ENCODE measurements around the gene TTN. TPM values are rescaled to one million over a fixed set of nuclear protein-coding genes. Genes with fewer than 3 reads are reported as not detected.

Gene TTN
- total and polyA plus RNA-seq, 2 of the 4 experiments (the other 2 are of a cell fraction): 0.02 to 0.18 TPM

GRCh38 chr2:178630581-178630980 is 176.6 kb downstream of the TTN start:
- H3K18ac ChIP-seq (ENCODE audit: low read depth, low read length): no peak overlapping the region
- no peak overlapping the region for H4K5ac ChIP-seq (ENCODE audit: low read depth, low read length)
- no peak overlapping the region for H4K91ac ChIP-seq (ENCODE audit: insufficient read depth, low read depth, low read length)
- no peak overlapping the region for H2BK5ac ChIP-seq (ENCODE audit: low read depth, low read length, poor library complexity, severe bottlenecking)
- H3K14ac ChIP-seq (replicated peaks; ENCODE audit: low read depth, low read length): no peak overlapping the region
- DNase-seq (no peak), ATAC-seq (ENCODE audit: low read depth) (no peak)
- no peaks in the 10 kb centered on the region for H4K20me1 ChIP-seq (ENCODE audit: insufficient read depth, low read length)
- no peak overlapping the region for H3K4me2 ChIP-seq (ENCODE audit: low read depth, low read length)
- H3K36me3 ChIP-seq (ENCODE audit: control insufficient read depth, insufficient read depth, low read length): no peaks in the 10 kb centered on the region
- intact Hi-C loops (cut with micrococcal nuclease): no loop called here
- H2AFZ ChIP-seq (replicated peaks; ENCODE audit: low read length, poor library complexity): no peak overlapping the region
- H2BK20ac ChIP-seq (ENCODE audit: low read depth, low read length): no peak overlapping the region
- no peak overlapping the region for H2AK9ac ChIP-seq (replicated peaks; ENCODE audit: low read depth, low read length, poor library complexity)
- H2BK15ac ChIP-seq (ENCODE audit: low read depth, low read length): no peak overlapping the region
- TF ChIP-seq CHD1 (IDR thresholded peaks at IDR 0.05; ENCODE audit: low read depth, low read length): no peak
- no peak for TF ChIP-seq MAFK (IDR thresholded peaks at IDR 0.05; ENCODE audit: low read depth, low read length)
- TF ChIP-seq SMC3 (IDR thresholded peaks at IDR 0.05; ENCODE audit: low read depth, low read length): no peak
- TF ChIP-seq ELK1 (IDR thresholded peaks at IDR 0.05; ENCODE audit: borderline replicate concordance, low read depth, low read length): no peak
- no peak for TF ChIP-seq USF2 (IDR thresholded peaks at IDR 0.05; ENCODE audit: low read depth, low read length)
- TF ChIP-seq BHLHE40 (IDR thresholded peaks at IDR 0.05; ENCODE audit: low read depth, low read length): no peak
- no peak for TF ChIP-seq NFE2L2 (IDR thresholded peaks at IDR 0.05; ENCODE audit: low read depth, low read length)
- no peak for TF ChIP-seq FOS (IDR thresholded peaks at IDR 0.05; ENCODE audit: low read depth, low read length)
- TF ChIP-seq RCOR1 (IDR thresholded peaks at IDR 0.05; ENCODE audit: insufficient replicate concordance, low read length): no peak
- TF ChIP-seq POLR2A (IDR thresholded peaks at IDR 0.05; ENCODE audit: low read depth, low read length): no peak
- TF ChIP-seq RFX5 (IDR thresholded peaks at IDR 0.05; ENCODE audit: low read depth, low read length): no peak
- no peak for TF ChIP-seq MAZ (IDR thresholded peaks at IDR 0.05; ENCODE audit: borderline replicate concordance, low read depth, low read length)
- no peak overlapping the region for H3K23ac ChIP-seq (ENCODE audit: low read depth, low read length)
- no peak overlapping the region for H3K4me3 ChIP-seq (ENCODE audit: insufficient read depth, low read depth, low read length)
- 80% methylated on average over 1 of the region's 5 CpGs; no CpG with 5 or more reads in 1 of the 2 experiments for WGBS, 2 experiments (ENCODE audit: extremely low coverage in 2 of 2, insufficient read length in 1 of 2)
- no peak overlapping the region for H2BK120ac ChIP-seq (ENCODE audit: low read depth, low read length)
- dilution Hi-C loops (cut with HindIII; ENCODE audit: low sequenced_read_pairs, unreplicated experiment): no loop called here
- no TSS peak for BruUV-seq (replicated peaks)
- H3K4ac ChIP-seq (ENCODE audit: low read depth, low read length): no peak overlapping the region
- H3K56ac ChIP-seq (ENCODE audit: extremely low read depth, insufficient read depth, low read length): no peak overlapping the region
- H3K9ac ChIP-seq (ENCODE audit: low read depth, low read length): no peak overlapping the region
- H3K27me3 ChIP-seq (ENCODE audit: control insufficient read depth, insufficient read depth, low read length): no peaks in the 10 kb centered on the region; the same call in 1 of the 2 replicates
- no peak overlapping the region for H4K8ac ChIP-seq (ENCODE audit: low read depth in 2 of 2, low read length in 2 of 2)
- ChIA-PET POLR2A (ENCODE audit: unreplicated experiment) (no interaction called here), CTCF (no interaction called here)
- no peaks in the 10 kb centered on the region for H3K79me1 ChIP-seq (ENCODE audit: low read depth in 1 of 2, low read length in 2 of 2)
- H3K9me3 ChIP-seq (ENCODE audit: control insufficient read depth, insufficient read depth, low read length): no peaks in the 10 kb centered on the region
- H3K4me1 ChIP-seq (ENCODE audit: control insufficient read depth, insufficient read depth, low read length): no peaks in the 10 kb centered on the region
- no peaks in the 10 kb centered on the region for H3K9me1 ChIP-seq (ENCODE audit: insufficient read depth, low read length)
- no peak overlapping the region for H3K27ac ChIP-seq (ENCODE audit: insufficient read depth, low read length)
- in situ Hi-C loops (cut with MboI; ENCODE audit: low sequenced_read_pairs): no loop called here
- H2AK5ac ChIP-seq (ENCODE audit: low read depth, low read length): no peak overlapping the region

All from IMR-90 (cell line).